Smooth muscle cell (in vitro differentiated cells): ENCODE data around the gene ZNF554. TPM values are rescaled to one million over a fixed set of nuclear protein-coding genes. Genes with fewer than 3 reads are reported as not detected.
"Not testable (repeated sequence)": the region's sequence is repeated elsewhere in the genome, so short reads cannot be mapped to it uniquely, and the experiment has no call there.

Source experiments
- DNase-seq: peaks from one replicate; lab custom pipeline; 2025; ENCODE audit not compliant: unreplicated experiment; lab: John Stamatoyannopoulos, UW
- H2AFZ ChIP-seq: fragments of 200-600 bp; sonication (generic); 2 replicates; pipeline ENCODE4 v1.6.0; 2016; ENCODE audit warnings: antibody characterized with exemption, low read depth, mild to moderate bottlenecking
- H3F3A ChIP-seq: fragments of 200-600 bp; sonication (generic); 2 replicates; pipeline ENCODE4 v1.6.0; 2017; ENCODE audit warnings: antibody characterized with exemption, low read depth
- H3K27ac ChIP-seq: fragments of 200-600 bp; sonication (generic); 2 replicates; pipeline ENCODE4 v1.5.1; 2016; ENCODE audit warnings: low read depth, mild to moderate bottlenecking
- H3K27me3 ChIP-seq: fragments of 200-600 bp; sonication (generic); 2 replicates; pipeline ENCODE4 v1.6.1; 2016; ENCODE audit warnings: low read depth, mild to moderate bottlenecking
- H3K36me3 ChIP-seq: fragments of 200-600 bp; sonication (generic); 2 replicates; pipeline ENCODE4 v1.5.1; 2016; ENCODE audit warnings: low read depth
- H3K4me1 ChIP-seq: fragments of 200-600 bp; sonication (generic); 2 replicates; pipeline ENCODE4 v1.5.1; 2016; ENCODE audit warnings: low read depth
- H3K4me2 ChIP-seq: fragments of 200-600 bp; sonication (generic); 2 replicates; pipeline ENCODE4 v1.6.0; 2016; ENCODE audit warnings: mild to moderate bottlenecking
- H3K4me3 ChIP-seq: fragments of 200-600 bp; sonication (generic); 2 replicates; pipeline ENCODE4 v1.5.1; 2016; ENCODE audit warnings: mild to moderate bottlenecking
- H3K79me2 ChIP-seq: fragments of 200-600 bp; sonication (generic); 2 replicates; pipeline ENCODE4 v1.6.0; 2016; ENCODE audit warnings: low read depth, mild to moderate bottlenecking
- H3K9ac ChIP-seq: fragments of 200-600 bp; sonication (generic); 2 replicates; pipeline ENCODE4 v1.6.0; 2016; ENCODE audit warnings: low read depth
- H3K9me3 ChIP-seq: fragments of 200-600 bp; sonication (generic); replicated peaks from 2 replicates; pipeline ENCODE4 v1.5.1; 2016; ENCODE audit warnings: low read depth
- H4K20me1 ChIP-seq: fragments of 200-600 bp; sonication (generic); 2 replicates; pipeline ENCODE4 v1.6.0; 2016; ENCODE audit warnings: low read depth
- WGBS: methylation state at CpG from one replicate; pipeline ENCODE4 v1.1.7; 2016; ENCODE audit warnings: low lambda C conversion rate; 5-methylcytosine and 5-hydroxymethylcytosine counted together
- polyA plus RNA-seq: library from polyadenylated mRNA; unstranded; fragments of >200 nt; fragmentation: Nextera tagmentation; extraction: Ambion mirVana; gene quantifications from 2 replicates; pipeline ENCODE4 v1.2.1, GENCODE V29; 2016
- total RNA-seq: library from RNA; depleted of rRNA; stranded (reverse); fragments of >200 nt; gene quantifications from 2 replicates; pipeline ENCODE4 v1.2.3, GENCODE V29; 2014
- TF ChIP-seq, protein P1 (sequence below): fragments of 200-600 bp; sonication (generic); IDR thresholded peaks from 2 replicates; pipeline ENCODE4 v1.5.1; 2017; ENCODE audit warnings: borderline replicate concordance, mild to moderate bottlenecking, antibody characterized with exemption; ENCODE audit not compliant: insufficient read depth, poor library complexity, severe bottlenecking

ZNF554 gene
- total and polyA plus RNA-seq, 2 experiments from 2014 or later = 2.3 to 4.8 TPM

DNA sequence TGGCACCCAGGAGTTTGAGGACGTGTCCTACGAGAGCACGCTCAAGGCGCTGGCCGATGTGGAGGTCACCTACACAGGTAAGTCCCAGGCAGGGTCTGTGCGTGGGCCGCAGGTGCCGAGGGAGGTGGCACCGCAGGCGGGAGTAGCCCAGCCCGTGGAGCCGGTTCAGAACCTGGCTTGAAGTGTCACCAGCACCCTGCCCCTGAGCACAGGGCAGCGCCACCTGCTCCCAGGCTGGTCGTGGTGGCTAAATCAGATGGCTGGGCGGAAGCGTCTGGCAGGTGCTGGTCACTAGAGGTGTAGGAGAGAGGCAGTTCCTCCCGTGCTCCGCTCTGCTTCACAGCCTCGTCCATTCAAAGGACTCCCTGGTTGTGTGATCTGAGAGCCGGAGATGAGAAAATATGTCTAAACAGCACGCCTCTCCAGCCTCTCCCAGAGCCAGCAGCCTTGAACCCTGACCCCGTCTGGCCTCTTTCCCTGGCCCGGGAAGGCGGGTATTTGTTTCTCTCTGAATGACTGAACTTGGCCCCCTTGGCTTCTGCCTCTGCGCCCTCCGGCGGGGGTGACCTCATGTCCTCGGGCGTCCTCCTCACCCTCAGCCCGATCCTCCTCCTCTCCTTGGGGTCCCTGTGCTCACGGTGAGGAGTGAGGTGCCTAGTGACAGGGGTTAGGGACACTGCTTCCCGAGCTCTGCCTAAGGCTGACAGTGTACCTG lies 29.0 kb upstream of the ZNF554 start:
- no peak overlapping the region for H3K4me2 ChIP-seq
- no peaks in the 10 kb centered on the region for H4K20me1 ChIP-seq
- no peaks in the 10 kb centered on the region for H3K9me3 ChIP-seq
- TF ChIP-seq, protein P1, sequence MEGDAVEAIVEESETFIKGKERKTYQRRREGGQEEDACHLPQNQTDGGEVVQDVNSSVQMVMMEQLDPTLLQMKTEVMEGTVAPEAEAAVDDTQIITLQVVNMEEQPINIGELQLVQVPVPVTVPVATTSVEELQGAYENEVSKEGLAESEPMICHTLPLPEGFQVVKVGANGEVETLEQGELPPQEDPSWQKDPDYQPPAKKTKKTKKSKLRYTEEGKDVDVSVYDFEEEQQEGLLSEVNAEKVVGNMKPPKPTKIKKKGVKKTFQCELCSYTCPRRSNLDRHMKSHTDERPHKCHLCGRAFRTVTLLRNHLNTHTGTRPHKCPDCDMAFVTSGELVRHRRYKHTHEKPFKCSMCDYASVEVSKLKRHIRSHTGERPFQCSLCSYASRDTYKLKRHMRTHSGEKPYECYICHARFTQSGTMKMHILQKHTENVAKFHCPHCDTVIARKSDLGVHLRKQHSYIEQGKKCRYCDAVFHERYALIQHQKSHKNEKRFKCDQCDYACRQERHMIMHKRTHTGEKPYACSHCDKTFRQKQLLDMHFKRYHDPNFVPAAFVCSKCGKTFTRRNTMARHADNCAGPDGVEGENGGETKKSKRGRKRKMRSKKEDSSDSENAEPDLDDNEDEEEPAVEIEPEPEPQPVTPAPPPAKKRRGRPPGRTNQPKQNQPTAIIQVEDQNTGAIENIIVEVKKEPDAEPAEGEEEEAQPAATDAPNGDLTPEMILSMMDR = no peak
- no peak overlapping the region for H3K27ac ChIP-seq
- H3K9ac ChIP-seq = no peak overlapping the region
- peaks cover 29% of the 10 kb centered on the region for H3K79me2 ChIP-seq
- no peak for DNase-seq
- H3K27me3 ChIP-seq = no peaks in the 10 kb centered on the region
- 98% methylated on average over 32 of the region's 32 CpGs for WGBS
- no peaks in the 10 kb centered on the region for H3K36me3 ChIP-seq
- H2AFZ ChIP-seq = no peak overlapping the region
- no peak overlapping the region for H3K4me3 ChIP-seq
- peaks cover 8% of the 10 kb centered on the region for H3K4me1 ChIP-seq
- H3F3A ChIP-seq = no peaks in the 10 kb centered on the region

DNA sequence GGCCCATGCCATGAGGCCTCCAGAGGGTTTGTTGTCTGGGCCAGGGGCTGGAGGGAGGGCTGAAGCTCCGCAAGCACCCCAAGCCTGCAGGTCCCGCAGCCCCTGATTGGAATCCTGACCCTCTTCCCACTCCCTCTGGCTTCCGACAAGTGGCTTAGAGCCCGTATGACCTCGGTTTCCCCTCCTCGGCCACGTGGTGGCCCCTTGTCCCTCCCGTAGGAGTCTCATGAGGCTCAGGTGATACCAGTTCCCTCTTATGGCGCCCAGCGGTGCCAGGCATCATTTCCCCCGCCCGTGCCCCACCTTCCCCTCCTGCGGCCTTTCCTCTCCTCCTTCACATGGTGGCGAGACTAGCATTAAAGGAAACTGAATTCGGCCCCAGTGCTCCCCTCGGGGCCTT lies 28.2 kb upstream of the ZNF554 start:
- Histone ChIP-seq H4K20me1 (no peaks in the 10 kb centered on the region), H3K36me3 (no peaks in the 10 kb centered on the region), H3K79me2 (peaks cover 21% of the 10 kb centered on the region), H3K27me3 (no peaks in the 10 kb centered on the region), H3F3A (no peaks in the 10 kb centered on the region), H3K4me3 (no peak overlapping the region), H2AFZ (no peak overlapping the region), H3K9me3 (no peaks in the 10 kb centered on the region), H3K9ac (no peak overlapping the region), H3K27ac (no peak overlapping the region), H3K4me2 (no peak overlapping the region), H3K4me1 (peaks cover under 1% of the 10 kb centered on the region)
- TF ChIP-seq, protein P1 = no peak
- DNase-seq = no peak
- WGBS = 91% methylated on average over 16 of the region's 16 CpGs

DNA sequence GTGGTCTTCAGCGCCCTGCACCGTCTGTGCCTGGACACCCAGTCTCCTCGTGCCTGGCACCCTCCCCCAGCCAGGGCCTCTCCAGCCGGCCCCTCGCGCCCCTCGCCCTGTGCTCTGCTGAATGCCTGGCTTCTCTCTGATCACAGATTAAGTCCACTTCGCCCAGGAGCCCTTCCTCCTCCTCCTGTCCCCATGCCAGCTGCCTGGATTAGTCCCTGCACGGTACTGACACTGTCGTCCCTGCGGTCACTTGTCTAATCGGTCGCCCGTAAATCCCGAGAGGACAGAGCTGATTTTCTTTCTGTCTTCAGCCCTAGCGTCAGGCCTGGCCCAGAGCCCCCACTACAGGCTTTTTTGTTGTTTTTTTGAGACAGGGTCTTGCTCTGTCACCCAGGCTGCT lies 27.8 kb upstream of the ZNF554 start:
- H3K79me2 ChIP-seq = peaks cover 18% of the 10 kb centered on the region
- no peak overlapping the region for H3K9ac ChIP-seq
- no peak overlapping the region for H3K27ac ChIP-seq
- no peaks in the 10 kb centered on the region for H3K9me3 ChIP-seq
- H3K4me3 ChIP-seq = no peak overlapping the region
- H3K27me3 ChIP-seq = no peaks in the 10 kb centered on the region
- TF ChIP-seq, protein P1 = no peak
- no peaks in the 10 kb centered on the region for H3K36me3 ChIP-seq
- no peak overlapping the region for H2AFZ ChIP-seq
- DNase-seq = no peak
- 85% methylated on average over 14 of the region's 16 CpGs for WGBS
- no peak overlapping the region for H3K4me2 ChIP-seq
- H3K4me1 ChIP-seq = no peaks in the 10 kb centered on the region
- peaks cover 3% of the 10 kb centered on the region for H4K20me1 ChIP-seq
- H3F3A ChIP-seq = no peaks in the 10 kb centered on the region

DNA sequence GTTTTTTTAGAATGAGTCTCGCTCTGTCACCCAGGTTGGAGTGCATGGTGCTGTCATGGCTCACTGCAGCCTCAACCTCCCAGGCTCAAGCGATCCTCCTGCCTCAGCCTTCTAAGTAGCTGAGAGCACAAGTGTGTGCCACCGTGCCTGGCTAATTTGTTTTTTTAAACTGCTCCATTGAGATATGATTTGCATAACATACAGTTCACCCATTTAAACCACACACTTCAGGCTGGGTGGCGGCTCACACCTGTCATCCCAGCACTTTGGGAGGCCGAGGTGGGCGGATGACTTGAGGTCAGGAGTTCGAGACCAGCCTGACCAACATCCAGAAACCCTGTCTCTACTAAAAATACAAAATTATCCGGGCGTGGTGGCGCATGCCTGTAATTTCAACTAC lies 27.0 kb upstream of the ZNF554 start:
- not testable (repeated sequence) for H2AFZ ChIP-seq, H3K27me3 ChIP-seq, H3K27ac ChIP-seq, H3K4me3 ChIP-seq, H3K36me3 ChIP-seq, DNase-seq, H3K4me2 ChIP-seq, H3F3A ChIP-seq, H3K9ac ChIP-seq, H3K4me1 ChIP-seq, H3K9me3 ChIP-seq
- Histone ChIP-seq H4K20me1 (peaks cover 11% of the 10 kb centered on the region), H3K79me2 (peaks cover 11% of the 10 kb centered on the region)
- WGBS = 97% methylated on average over 10 of the region's 10 CpGs
